HEK293 (cell line): ENCODE measurements around the gene POU5F1.

ENCODE experiments used
- ATF2 ChIP-seq: fragments of 450-650 bp; formaldehyde crosslinking; IDR thresholded peaks from 2 replicates; pipeline ENCODE4 v1.5.1; 2016; ENCODE audit warnings: missing biosample characterization, missing genetic modification characterization, low read depth
- KLF7 ChIP-seq: fragments of 450-650 bp; formaldehyde crosslinking; IDR thresholded peaks from 2 replicates; pipeline ENCODE4 v1.5.1; 2016; ENCODE audit warnings: missing biosample characterization, missing genetic modification characterization, borderline replicate concordance
- PRDM1 ChIP-seq: fragments of 450-650 bp; formaldehyde crosslinking; IDR thresholded peaks from 2 replicates; pipeline ENCODE4; 2016; ENCODE audit warnings: missing biosample characterization, missing genetic modification characterization
- ZEB2 ChIP-seq: fragments of 450-650 bp; formaldehyde crosslinking; IDR thresholded peaks from 2 replicates; pipeline ENCODE4 v1.5.1; 2016; ENCODE audit warnings: missing biosample characterization, missing genetic modification characterization
- ZFP37 ChIP-seq: fragments of 450-650 bp; formaldehyde crosslinking; IDR thresholded peaks from 2 replicates; pipeline ENCODE4 v1.5.1; 2016; ENCODE audit warnings: missing biosample characterization, missing genetic modification characterization
- ZNF112 ChIP-seq: fragments of 450-650 bp; formaldehyde crosslinking; IDR thresholded peaks from 2 replicates; pipeline ENCODE4 v1.5.0; 2017; ENCODE audit warnings: missing biosample characterization, missing genetic modification characterization
- ZNF114 ChIP-seq: fragments of 450-650 bp; formaldehyde crosslinking; IDR thresholded peaks from 2 replicates; pipeline ENCODE4 v1.5.0; 2017; ENCODE audit warnings: missing biosample characterization, missing genetic modification characterization
- ZNF121 ChIP-seq: fragments of 450-650 bp; formaldehyde crosslinking; IDR thresholded peaks from 2 replicates; pipeline ENCODE4 v1.5.1; 2016; ENCODE audit warnings: missing biosample characterization, missing genetic modification characterization
- ZNF18 ChIP-seq: fragments of 450-650 bp; formaldehyde crosslinking; IDR thresholded peaks from 2 replicates; pipeline ENCODE4 v1.5.1; 2016; ENCODE audit warnings: missing biosample characterization, missing genetic modification characterization
- ZNF19 ChIP-seq: fragments of 450-650 bp; formaldehyde crosslinking; IDR thresholded peaks from 2 replicates; pipeline ENCODE4; 2016; ENCODE audit warnings: missing biosample characterization, missing genetic modification characterization, low read depth
- ZNF221 ChIP-seq: fragments of 450-650 bp; formaldehyde crosslinking; IDR thresholded peaks from 2 replicates; pipeline ENCODE4 v1.5.1; 2017; ENCODE audit warnings: missing biosample characterization, missing genetic modification characterization, borderline replicate concordance
- ZNF239 ChIP-seq: fragments of 450-650 bp; formaldehyde crosslinking; IDR thresholded peaks from 2 replicates; pipeline ENCODE4 v1.5.1; 2016; ENCODE audit warnings: missing biosample characterization, missing genetic modification characterization
- ZNF266 ChIP-seq: fragments of 450-650 bp; formaldehyde crosslinking; IDR thresholded peaks from 2 replicates; pipeline ENCODE4 v1.5.1; 2016; ENCODE audit warnings: missing biosample characterization, missing genetic modification characterization, low read depth
- ZNF423 ChIP-seq: fragments of 450-650 bp; formaldehyde crosslinking; IDR thresholded peaks from 2 replicates; pipeline ENCODE4 v1.5.1; 2016; ENCODE audit warnings: missing biosample characterization, missing genetic modification characterization
- ZNF449 ChIP-seq: fragments of 450-650 bp; formaldehyde crosslinking; IDR thresholded peaks from 2 replicates; pipeline ENCODE4 v1.5.1; 2017; ENCODE audit warnings: missing biosample characterization, mild to moderate bottlenecking, missing genetic modification characterization, moderate library complexity
- ZNF510 ChIP-seq: fragments of 450-650 bp; formaldehyde crosslinking; IDR thresholded peaks from 2 replicates; pipeline ENCODE4 v1.5.1; 2018; ENCODE audit warnings: mild to moderate bottlenecking, missing genetic modification characterization, missing biosample characterization; ENCODE audit not compliant: insufficient replicate concordance
- ZNF544 ChIP-seq: fragments of 450-650 bp; formaldehyde crosslinking; IDR thresholded peaks from 2 replicates; pipeline ENCODE4 v1.5.0; 2017; ENCODE audit warnings: missing biosample characterization, missing genetic modification characterization
- ZNF555 ChIP-seq: fragments of 450-650 bp; formaldehyde crosslinking; conservative IDR thresholded peaks from 2 replicates; pipeline ENCODE4 v1.5.1; 2017; ENCODE audit warnings: missing biosample characterization, mild to moderate bottlenecking, missing genetic modification characterization, inconsistent platforms
- ZNF626 ChIP-seq: fragments of 450-650 bp; sonication (Bioruptor Pico); formaldehyde crosslinking; IDR thresholded peaks from 2 replicates; pipeline ENCODE4 v1.5.1; 2018; ENCODE audit warnings: missing biosample characterization, missing genetic modification characterization, inconsistent platforms
- ZNF629 ChIP-seq: fragments of 450-650 bp; formaldehyde crosslinking; IDR thresholded peaks from 2 replicates; pipeline ENCODE4 v1.5.1; 2017; ENCODE audit warnings: missing biosample characterization, missing genetic modification characterization
- ZNF658 ChIP-seq: fragments of 450-650 bp; formaldehyde crosslinking; IDR thresholded peaks from 2 replicates; pipeline ENCODE4; 2016; ENCODE audit warnings: missing biosample characterization, missing genetic modification characterization
- ZNF664 ChIP-seq: fragments of 450-650 bp; formaldehyde crosslinking; IDR thresholded peaks from 2 replicates; pipeline ENCODE4 v1.5.1; 2016; ENCODE audit warnings: missing biosample characterization, missing genetic modification characterization
- ZSCAN4 ChIP-seq: fragments of 450-650 bp; formaldehyde crosslinking; IDR thresholded peaks from 2 replicates; pipeline ENCODE4 v1.5.1; 2017; ENCODE audit warnings: missing biosample characterization, missing genetic modification characterization
- ZXDB ChIP-seq: fragments of 450-650 bp; formaldehyde crosslinking; IDR thresholded peaks from 2 replicates; pipeline ENCODE4 v1.5.1; 2016; ENCODE audit warnings: missing biosample characterization, missing genetic modification characterization
- TF ChIP-seq, protein P1 (sequence below): sonication (generic); formaldehyde crosslinking; IDR thresholded peaks from 2 replicates; pipeline ENCODE4 v1.8.1; 2022; ENCODE audit warnings: mild to moderate bottlenecking, moderate library complexity, missing genetic modification reagents
- TF ChIP-seq, protein P2 (sequence below): fragments of 450-650 bp; formaldehyde crosslinking; IDR thresholded peaks from 2 replicates; pipeline ENCODE4 v1.5.1; 2016; ENCODE audit warnings: missing biosample characterization, missing genetic modification characterization

The POU5F1 gene

GRCh38 chr6:31158863-31159855 is 11.3 kb downstream of the POU5F1 start (continued):
- no peak for TF ChIP-seq ZNF555 (tag by site-specific recombination)
- no peak for TF ChIP-seq ZNF629 (tag by site-specific recombination)
- TF ChIP-seq ZNF449 (tag by site-specific recombination) = no peak
- TF ChIP-seq KLF7 (tag by site-specific recombination) = peak; percentile 87; the same call in 1 of the 2 replicates
- no peak for TF ChIP-seq ATF2 (tag by site-specific recombination)
- no peak for TF ChIP-seq ZNF114 (tag by site-specific recombination)
- no peak; the same call in 1 of the 2 replicates for TF ChIP-seq ZSCAN4
- TF ChIP-seq ZFP37 (tag by site-specific recombination) = 0 out of 2 replicates have a peak, but pooled peaks have one; percentile 45
- TF ChIP-seq ZNF121 (tag by site-specific recombination) = no peak
- TF ChIP-seq ZNF626 (tag by site-specific recombination) = no peak
- TF ChIP-seq ZEB2 = no peak
- TF ChIP-seq ZNF18 (tag by site-specific recombination) = no peak
- TF ChIP-seq ZNF221 (tag by site-specific recombination) = no peak
- TF ChIP-seq, protein P1, sequence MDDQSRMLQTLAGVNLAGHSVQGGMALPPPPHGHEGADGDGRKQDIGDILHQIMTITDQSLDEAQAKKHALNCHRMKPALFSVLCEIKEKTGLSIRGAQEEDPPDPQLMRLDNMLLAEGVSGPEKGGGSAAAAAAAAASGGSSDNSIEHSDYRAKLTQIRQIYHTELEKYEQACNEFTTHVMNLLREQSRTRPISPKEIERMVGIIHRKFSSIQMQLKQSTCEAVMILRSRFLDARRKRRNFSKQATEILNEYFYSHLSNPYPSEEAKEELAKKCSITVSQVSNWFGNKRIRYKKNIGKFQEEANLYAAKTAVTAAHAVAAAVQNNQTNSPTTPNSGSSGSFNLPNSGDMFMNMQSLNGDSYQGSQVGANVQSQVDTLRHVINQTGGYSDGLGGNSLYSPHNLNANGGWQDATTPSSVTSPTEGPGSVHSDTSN = no peak
- TF ChIP-seq ZXDB (tag by site-specific recombination) = peak; percentile 67
- TF ChIP-seq ZNF510 (tag by site-specific recombination) = no peak
- no peak for TF ChIP-seq ZNF544 (tag by site-specific recombination)
- no peak for TF ChIP-seq ZNF239 (tag by site-specific recombination)
- no peak for TF ChIP-seq ZNF266 (tag by site-specific recombination)
- TF ChIP-seq ZNF658 (tag by site-specific recombination) = no peak
- no peak for TF ChIP-seq ZNF664 (tag by site-specific recombination)
- TF ChIP-seq ZNF19 (tag by site-specific recombination) = no peak
- TF ChIP-seq, protein P2, sequence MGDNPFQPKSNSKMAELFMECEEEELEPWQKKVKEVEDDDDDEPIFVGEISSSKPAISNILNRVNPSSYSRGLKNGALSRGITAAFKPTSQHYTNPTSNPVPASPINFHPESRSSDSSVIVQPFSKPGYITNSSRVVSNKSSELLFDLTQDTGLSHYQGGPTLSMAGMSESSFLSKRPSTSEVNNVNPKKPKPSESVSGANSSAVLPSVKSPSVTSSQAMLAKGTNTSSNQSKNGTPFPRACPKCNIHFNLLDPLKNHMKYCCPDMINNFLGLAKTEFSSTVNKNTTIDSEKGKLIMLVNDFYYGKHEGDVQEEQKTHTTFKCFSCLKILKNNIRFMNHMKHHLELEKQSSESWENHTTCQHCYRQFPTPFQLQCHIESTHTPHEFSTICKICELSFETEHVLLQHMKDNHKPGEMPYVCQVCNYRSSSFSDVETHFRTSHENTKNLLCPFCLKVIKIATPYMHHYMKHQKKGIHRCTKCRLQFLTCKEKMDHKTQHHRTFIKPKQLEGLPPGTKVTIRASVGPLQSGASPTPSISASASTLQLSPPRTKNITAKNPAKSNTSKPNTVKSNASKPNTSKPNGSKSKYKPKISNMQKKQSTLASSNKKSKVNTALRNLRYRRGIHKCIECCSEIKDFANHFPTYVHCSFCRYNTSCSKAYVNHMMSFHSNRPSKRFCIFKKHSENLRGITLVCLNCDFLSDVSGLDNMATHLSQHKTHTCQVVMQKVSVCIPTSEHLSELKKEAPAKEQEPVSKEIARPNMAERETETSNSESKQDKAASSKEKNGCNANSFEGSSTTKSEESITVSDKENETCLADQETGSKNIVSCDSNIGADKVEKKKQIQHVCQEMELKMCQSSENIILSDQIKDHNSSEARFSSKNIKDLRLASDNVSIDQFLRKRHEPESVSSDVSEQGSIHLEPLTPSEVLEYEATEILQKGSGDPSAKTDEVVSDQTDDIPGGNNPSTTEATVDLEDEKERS (tag by site-specific recombination) = no peak
- no peak for TF ChIP-seq ZNF112 (tag by site-specific recombination)
- no peak for TF ChIP-seq PRDM1 (tag by site-specific recombination)
- TF ChIP-seq ZNF423 (tag by site-specific recombination) = no peak
